Neuronal stem cell (in vitro differentiated cells): ENCODE measurements around the gene GJD2.
A peak's percentile ranks its signal among the peaks of the same experiment; 100 is the strongest.

Experiments
- DNase-seq: peaks from one replicate; pipeline ENCODE4 v3.0.0-alpha.2; 2013; ENCODE audit warnings: low spot score
- H2AFZ ChIP-seq: one replicate; pipeline ENCODE4 v1.6.1; 2013; ENCODE audit warnings: mild to moderate bottlenecking, low read length, inconsistent platforms
- H2AK5ac ChIP-seq: 2 replicates; pipeline ENCODE4 v1.6.1; 2013; ENCODE audit warnings: low read depth, mild to moderate bottlenecking, inconsistent platforms, low read length, moderate library complexity, mixed read lengths
- H2BK120ac ChIP-seq: 2 replicates; pipeline ENCODE4 v1.6.1; 2013; ENCODE audit warnings: low read depth, mild to moderate bottlenecking, inconsistent platforms, low read length, moderate library complexity, mixed read lengths
- H2BK12ac ChIP-seq: one replicate; pipeline ENCODE4 v1.6.1; 2013; ENCODE audit warnings: low read length, inconsistent platforms
- H2BK15ac ChIP-seq: 2 replicates; pipeline ENCODE4 v1.6.1; 2013; ENCODE audit warnings: mild to moderate bottlenecking, low read length, inconsistent platforms, mixed read lengths
- H2BK5ac ChIP-seq: one replicate; pipeline ENCODE4 v1.6.1; 2013; ENCODE audit warnings: inconsistent platforms, mild to moderate bottlenecking, low read length, moderate library complexity
- H3K14ac ChIP-seq: one replicate; pipeline ENCODE4 v1.6.1; 2013; ENCODE audit warnings: low read length, inconsistent platforms
- H3K18ac ChIP-seq: 2 replicates; pipeline ENCODE4 v1.6.1; 2013; ENCODE audit warnings: low read length, inconsistent platforms
- H3K23ac ChIP-seq: 2 replicates; pipeline ENCODE4 v1.6.1; 2013; ENCODE audit warnings: low read depth, mild to moderate bottlenecking, mixed read lengths, low read length, inconsistent platforms; ENCODE audit not compliant: poor library complexity
- H3K27ac ChIP-seq: replicated peaks from 3 replicates; pipeline ENCODE4 v1.5.1; 2013; ENCODE audit warnings: low read length, inconsistent platforms
- H3K27me3 ChIP-seq, 3 experiments: 2 replicates each; pipeline ENCODE4 v1.6.1; 2013; ENCODE audit warnings: low read length in 3 of 3, mild to moderate bottlenecking in 2 of 3, inconsistent platforms in 1 of 3, low read depth in 1 of 3, mixed read lengths in 1 of 3, moderate library complexity in 1 of 3; ENCODE audit not compliant: control insufficient read depth in 3 of 3, insufficient read depth in 3 of 3
- H3K36me3 ChIP-seq, 2 donors: replicated peaks in 1 of 2; 2 replicates each; pipeline ENCODE4 v1.6.1; 2013; ENCODE audit warnings: low read length in 2 of 2; ENCODE audit not compliant: control insufficient read depth in 2 of 2, insufficient read depth in 2 of 2
- H3K4ac ChIP-seq: 2 replicates; pipeline ENCODE4 v1.6.1; 2013; ENCODE audit warnings: inconsistent platforms, mild to moderate bottlenecking, low read length, moderate library complexity
- H3K4me1 ChIP-seq, 2 donors: 1 replicate in 1 of 2; 2 replicates in 1 of 2; pipeline ENCODE4 v1.6.1; 2013; ENCODE audit warnings: low read length in 2 of 2, low read depth in 1 of 2; ENCODE audit not compliant: control insufficient read depth in 2 of 2, insufficient read depth in 1 of 2
- H3K4me2 ChIP-seq: one replicate; pipeline ENCODE4 v1.6.1; 2013; ENCODE audit warnings: mild to moderate bottlenecking, low read length, inconsistent platforms; ENCODE audit not compliant: insufficient read depth, poor library complexity, severe bottlenecking
- H3K4me3 ChIP-seq, 2 donors: 2 replicates each; pipeline ENCODE4 v1.5.1; 2013; ENCODE audit warnings: low read length in 2 of 2, mild to moderate bottlenecking in 2 of 2, inconsistent platforms in 1 of 2, moderate library complexity in 1 of 2
- H3K79me1 ChIP-seq: one replicate; pipeline ENCODE4 v1.6.1; 2013; ENCODE audit warnings: low read depth, mild to moderate bottlenecking, inconsistent platforms, low read length, moderate library complexity
- H3K9ac ChIP-seq: one replicate; pipeline ENCODE4 v1.6.1; 2013; ENCODE audit warnings: mild to moderate bottlenecking, low read depth, low read length, inconsistent platforms; ENCODE audit not compliant: poor library complexity
- H3K9me3 ChIP-seq, 2 donors: replicated peaks in 1 of 2; 2 replicates each; pipeline versions ENCODE3 to v1.6.1; 2013; ENCODE audit warnings: low read length in 2 of 2, mild to moderate bottlenecking in 2 of 2, inconsistent platforms in 1 of 2, low read depth in 1 of 2, mixed read lengths in 1 of 2, moderate library complexity in 1 of 2; ENCODE audit not compliant: control insufficient read depth in 2 of 2, insufficient read depth in 1 of 2
- H4K8ac ChIP-seq: one replicate; pipeline ENCODE4 v1.6.1; 2013; ENCODE audit warnings: low read depth, mild to moderate bottlenecking, inconsistent platforms, low read length, moderate library complexity
- H4K91ac ChIP-seq: one replicate; pipeline ENCODE4 v1.6.1; 2013; ENCODE audit warnings: low read length, low read depth, mild to moderate bottlenecking, inconsistent platforms; ENCODE audit not compliant: poor library complexity
- WGBS, 2 donors: extraction: QIAGEN DNeasy Blood & Tissue Kit; methylation state at CpG; one replicate each; pipeline ENCODE4 v1.1.7; 2013; ENCODE audit warnings: missing lambda C conversion rate in 2 of 2, mixed read lengths in 1 of 2; ENCODE audit not compliant: insufficient read length in 2 of 2, insufficient replicate concordance in 1 of 2; ENCODE audit errors: extremely low coverage in 2 of 2; 5-methylcytosine and 5-hydroxymethylcytosine counted together

Gene GJD2

GRCh38 chr15:34802371-34802770, 47.6 kb upstream of the GJD2 start:
- H3K36me3 ChIP-seq = no peaks in the 10 kb centered on the region
- no peak overlapping the region for H2AFZ ChIP-seq
- H3K23ac ChIP-seq = no peak overlapping the region
- H4K8ac ChIP-seq = no peak overlapping the region
- H3K4me2 ChIP-seq = no peak overlapping the region
- H3K4me1 ChIP-seq = peaks cover 0 to 10% of the 10 kb centered on the region in 2 donors
- H2BK12ac ChIP-seq = no peak overlapping the region
- no peak overlapping the region for H3K4ac ChIP-seq
- no peak overlapping the region for H3K27ac ChIP-seq
- WGBS, 2 donors = no CpG with 5 or more reads among the region's 1 CpG
- no peak overlapping the region for H2AK5ac ChIP-seq
- no peak overlapping the region for H3K9ac ChIP-seq
- no peak overlapping the region for H3K14ac ChIP-seq
- no peak for DNase-seq
- H2BK15ac ChIP-seq = no peak overlapping the region
- peaks cover 0 to 24% (median 0%) of the 10 kb centered on the region in 3 experiments for H3K27me3 ChIP-seq
- no peak overlapping the region for H2BK5ac ChIP-seq
- H3K18ac ChIP-seq = no peak overlapping the region
- no peak overlapping the region for H2BK120ac ChIP-seq
- no peak overlapping the region for H4K91ac ChIP-seq
- H3K79me1 ChIP-seq = no peaks in the 10 kb centered on the region
- H3K4me3 ChIP-seq = no peak overlapping the region
- H3K9me3 ChIP-seq = no peaks in the 10 kb centered on the region

- no peak overlapping the region for H2AK5ac ChIP-seq
- peaks cover 0 to 16% of the 10 kb centered on the region in 2 donors for H3K4me1 ChIP-seq
- H3K79me1 ChIP-seq = no peaks in the 10 kb centered on the region
- H2BK15ac ChIP-seq = no peak overlapping the region
- no peaks in the 10 kb centered on the region for H3K9me3 ChIP-seq
- peak overlapping the region; percentile 88 for H3K18ac ChIP-seq
- no peak overlapping the region for H2BK12ac ChIP-seq
- H3K27ac ChIP-seq = no peak overlapping the region
- H3K4me3 ChIP-seq = no peak overlapping the region
- no peak overlapping the region for H3K9ac ChIP-seq
- no peak for DNase-seq
- H3K23ac ChIP-seq = peak overlapping the region; percentile 14
- peaks cover 0 to 46% (median 5%) of the 10 kb centered on the region in 3 experiments for H3K27me3 ChIP-seq
- H3K4ac ChIP-seq = no peak overlapping the region
- no peak overlapping the region for H4K91ac ChIP-seq
- H2AFZ ChIP-seq = no peak overlapping the region
- no peak overlapping the region for H3K4me2 ChIP-seq
- H2BK5ac ChIP-seq = no peak overlapping the region
- H4K8ac ChIP-seq = no peak overlapping the region
- H2BK120ac ChIP-seq = no peak overlapping the region
- H3K14ac ChIP-seq = no peak overlapping the region
- no CpG with 5 or more reads among the region's 16 CpGs for WGBS, 2 donors
- no peaks in the 10 kb centered on the region for H3K36me3 ChIP-seq
Observed at GRCh38 chr15:34799149-34800101, 44.6 kb upstream of the GJD2 start.

- H3K4me3 ChIP-seq = no peak overlapping the region
Observed at GRCh38 chr15:34796847-34797435, 42.1 kb upstream of the GJD2 start.

More at GRCh38 chr15:34796847-34797435, 42.1 kb upstream of the GJD2 start:
- no peak overlapping the region for H2BK12ac ChIP-seq
- no peak overlapping the region for H4K91ac ChIP-seq
- no peaks in the 10 kb centered on the region for H3K9me3 ChIP-seq
- H2BK5ac ChIP-seq = no peak overlapping the region
- H3K23ac ChIP-seq = no peak overlapping the region
- H3K27me3 ChIP-seq = peaks cover 0 to 54% (median 5%) of the 10 kb centered on the region in 3 experiments
- no peak overlapping the region for H2AFZ ChIP-seq
- DNase-seq = no peak
- H3K36me3 ChIP-seq = no peaks in the 10 kb centered on the region
- no peak overlapping the region for H2BK120ac ChIP-seq
- no peak overlapping the region for H3K9ac ChIP-seq
- no peak overlapping the region for H4K8ac ChIP-seq
- H2AK5ac ChIP-seq = no peak overlapping the region
- H3K4me1 ChIP-seq = peaks cover 0 to 16% of the 10 kb centered on the region in 2 donors
- H3K4me2 ChIP-seq = no peak overlapping the region
- no peak overlapping the region for H3K18ac ChIP-seq
- H3K14ac ChIP-seq = no peak overlapping the region
- H2BK15ac ChIP-seq = no peak overlapping the region
- H3K4ac ChIP-seq = no peak overlapping the region
- H3K27ac ChIP-seq = no peak overlapping the region
- H3K79me1 ChIP-seq = no peaks in the 10 kb centered on the region
- no CpG with 5 or more reads among the region's 5 CpGs for WGBS, 2 donors
